ENCODE results near the gene MPG.

GRCh38 chr16:63998-64913 lies 13.8 kb upstream of the MPG start:
- TF ChIP-seq EZH2 (IDR thresholded peaks at IDR 0.05; ENCODE audit: low read depth), result no peak
- TF ChIP-seq, protein P1, sequence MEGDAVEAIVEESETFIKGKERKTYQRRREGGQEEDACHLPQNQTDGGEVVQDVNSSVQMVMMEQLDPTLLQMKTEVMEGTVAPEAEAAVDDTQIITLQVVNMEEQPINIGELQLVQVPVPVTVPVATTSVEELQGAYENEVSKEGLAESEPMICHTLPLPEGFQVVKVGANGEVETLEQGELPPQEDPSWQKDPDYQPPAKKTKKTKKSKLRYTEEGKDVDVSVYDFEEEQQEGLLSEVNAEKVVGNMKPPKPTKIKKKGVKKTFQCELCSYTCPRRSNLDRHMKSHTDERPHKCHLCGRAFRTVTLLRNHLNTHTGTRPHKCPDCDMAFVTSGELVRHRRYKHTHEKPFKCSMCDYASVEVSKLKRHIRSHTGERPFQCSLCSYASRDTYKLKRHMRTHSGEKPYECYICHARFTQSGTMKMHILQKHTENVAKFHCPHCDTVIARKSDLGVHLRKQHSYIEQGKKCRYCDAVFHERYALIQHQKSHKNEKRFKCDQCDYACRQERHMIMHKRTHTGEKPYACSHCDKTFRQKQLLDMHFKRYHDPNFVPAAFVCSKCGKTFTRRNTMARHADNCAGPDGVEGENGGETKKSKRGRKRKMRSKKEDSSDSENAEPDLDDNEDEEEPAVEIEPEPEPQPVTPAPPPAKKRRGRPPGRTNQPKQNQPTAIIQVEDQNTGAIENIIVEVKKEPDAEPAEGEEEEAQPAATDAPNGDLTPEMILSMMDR (conservative IDR thresholded peaks at IDR 0.05), result no peak

Data from PC-9 (cell line).